ENCODE results near the gene VEPH1. TPM values are rescaled to one million over a fixed set of nuclear protein-coding genes. Genes with fewer than 3 reads are reported as not detected.

VEPH1 gene
- total RNA-seq, 1 donor from 2014 or later: 0.16 TPM

DNA sequence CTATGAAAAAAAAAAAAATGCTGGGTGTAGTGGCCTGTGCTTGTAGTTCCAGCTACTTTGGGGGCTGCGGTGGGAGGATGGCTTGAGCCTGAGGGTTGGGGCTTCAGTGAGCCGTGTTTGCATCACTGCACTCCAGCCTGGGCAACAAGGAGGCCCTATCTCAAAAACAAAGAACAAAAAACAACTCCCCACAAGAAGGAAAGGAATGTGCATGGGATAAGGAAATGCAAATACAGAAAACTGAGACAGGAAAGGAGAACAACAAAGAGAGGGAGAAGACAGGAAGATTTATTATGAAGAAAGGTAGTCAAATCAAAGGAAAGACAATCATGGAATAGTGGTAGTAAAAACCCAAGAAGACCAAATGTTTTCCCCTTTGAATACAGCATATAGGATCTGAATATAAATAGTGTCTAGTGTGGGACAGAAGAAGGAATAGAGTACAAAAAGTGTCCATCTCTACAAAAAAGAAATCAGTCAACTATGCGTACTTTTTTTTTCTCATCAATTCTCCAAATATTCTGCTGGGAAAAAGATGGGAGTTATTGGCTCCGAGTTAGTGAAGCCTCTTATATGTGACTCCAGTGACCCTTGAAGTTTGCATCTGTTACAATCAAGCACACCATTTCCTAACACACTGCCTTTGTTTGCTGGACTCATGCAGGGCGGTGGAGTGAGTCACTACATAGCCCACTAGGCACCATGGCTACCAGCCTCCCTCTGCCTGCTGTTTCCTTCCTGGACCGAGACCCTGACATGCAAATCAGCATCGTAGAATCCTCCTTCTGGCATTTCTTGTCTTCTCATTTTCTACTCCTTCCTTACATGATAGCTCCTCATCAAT, 167.8 kb downstream of the VEPH1 start:
- Histone ChIP-seq H3K36me3 (no peaks in the 10 kb centered on the region), H3K9me3 (replicated peaks) (peaks cover 5% of the 10 kb centered on the region), H3K27me3 (ENCODE audit: low read depth) (no peaks in the 10 kb centered on the region), H3K4me1 (no peaks in the 10 kb centered on the region), H3K27ac (replicated peaks) (no peak overlapping the region), H3K4me3 (no peak overlapping the region)
- intact Hi-C loops (cut with micrococcal nuclease): no loop called here
- TF ChIP-seq, protein P1, sequence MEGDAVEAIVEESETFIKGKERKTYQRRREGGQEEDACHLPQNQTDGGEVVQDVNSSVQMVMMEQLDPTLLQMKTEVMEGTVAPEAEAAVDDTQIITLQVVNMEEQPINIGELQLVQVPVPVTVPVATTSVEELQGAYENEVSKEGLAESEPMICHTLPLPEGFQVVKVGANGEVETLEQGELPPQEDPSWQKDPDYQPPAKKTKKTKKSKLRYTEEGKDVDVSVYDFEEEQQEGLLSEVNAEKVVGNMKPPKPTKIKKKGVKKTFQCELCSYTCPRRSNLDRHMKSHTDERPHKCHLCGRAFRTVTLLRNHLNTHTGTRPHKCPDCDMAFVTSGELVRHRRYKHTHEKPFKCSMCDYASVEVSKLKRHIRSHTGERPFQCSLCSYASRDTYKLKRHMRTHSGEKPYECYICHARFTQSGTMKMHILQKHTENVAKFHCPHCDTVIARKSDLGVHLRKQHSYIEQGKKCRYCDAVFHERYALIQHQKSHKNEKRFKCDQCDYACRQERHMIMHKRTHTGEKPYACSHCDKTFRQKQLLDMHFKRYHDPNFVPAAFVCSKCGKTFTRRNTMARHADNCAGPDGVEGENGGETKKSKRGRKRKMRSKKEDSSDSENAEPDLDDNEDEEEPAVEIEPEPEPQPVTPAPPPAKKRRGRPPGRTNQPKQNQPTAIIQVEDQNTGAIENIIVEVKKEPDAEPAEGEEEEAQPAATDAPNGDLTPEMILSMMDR (IDR thresholded peaks at IDR 0.05; ENCODE audit: borderline replicate concordance): no peak
- DNase-seq: no peak

DNA sequence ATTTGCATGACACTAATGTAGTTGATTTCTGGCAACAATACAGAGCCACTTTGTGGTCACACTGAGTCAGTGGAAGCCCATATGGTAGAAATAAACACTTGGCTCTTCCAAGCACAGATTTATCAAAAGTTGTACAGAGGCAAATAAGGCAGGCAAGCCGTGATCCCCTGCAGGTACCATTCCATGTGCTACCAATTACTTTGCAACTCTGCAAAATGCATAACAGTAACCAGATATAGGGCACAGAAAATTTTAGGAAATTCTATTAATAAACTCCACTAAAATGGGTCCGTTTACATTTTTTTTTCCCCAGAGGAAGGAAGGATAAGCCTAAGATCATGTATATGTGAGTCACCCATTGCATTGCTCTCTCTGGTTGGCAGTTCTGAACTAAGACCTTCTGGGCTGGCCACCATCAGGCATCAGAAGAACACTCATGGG, 169.6 kb downstream of the VEPH1 start:
- no peaks in the 10 kb centered on the region for H3K27me3 ChIP-seq (ENCODE audit: low read depth)
- TF ChIP-seq, protein P1 (IDR thresholded peaks at IDR 0.05; ENCODE audit: borderline replicate concordance): no peak
- no peak overlapping the region for H3K4me3 ChIP-seq
- no peak overlapping the region for H3K27ac ChIP-seq (replicated peaks)
- H3K36me3 ChIP-seq: no peaks in the 10 kb centered on the region
- H3K4me1 ChIP-seq: no peaks in the 10 kb centered on the region
- H3K9me3 ChIP-seq (replicated peaks): no peaks in the 10 kb centered on the region
- DNase-seq: no peak
- intact Hi-C loops (cut with micrococcal nuclease): no loop called here

DNA sequence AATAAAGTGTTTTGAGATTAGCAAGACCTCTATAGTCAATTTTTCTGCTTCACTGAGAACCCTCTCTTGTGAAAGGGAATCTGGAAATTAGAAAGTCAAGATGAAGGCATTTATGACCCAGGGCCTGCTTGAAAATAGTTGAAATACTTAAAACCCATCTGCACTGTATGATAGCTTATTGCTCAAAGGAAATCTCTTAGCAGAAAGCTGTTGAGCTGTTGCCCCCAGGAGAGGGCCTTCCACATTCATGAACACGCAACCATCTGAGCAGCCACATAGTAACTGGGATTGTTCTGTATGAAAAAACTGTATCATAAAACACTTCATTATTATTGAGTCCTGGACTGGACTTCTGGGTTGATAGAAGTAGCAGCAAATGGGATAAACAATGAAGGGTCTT, 173.0 kb downstream of the VEPH1 start:
- Histone ChIP-seq H3K27ac (replicated peaks) (no peak overlapping the region), H3K4me1 (no peaks in the 10 kb centered on the region), H3K27me3 (ENCODE audit: low read depth) (no peaks in the 10 kb centered on the region), H3K4me3 (no peak overlapping the region), H3K36me3 (no peaks in the 10 kb centered on the region), H3K9me3 (replicated peaks) (peaks cover 7% of the 10 kb centered on the region)
- intact Hi-C loops (cut with micrococcal nuclease): no loop called here
- DNase-seq: no peak
- TF ChIP-seq, protein P1 (IDR thresholded peaks at IDR 0.05; ENCODE audit: borderline replicate concordance): no peak

DNA sequence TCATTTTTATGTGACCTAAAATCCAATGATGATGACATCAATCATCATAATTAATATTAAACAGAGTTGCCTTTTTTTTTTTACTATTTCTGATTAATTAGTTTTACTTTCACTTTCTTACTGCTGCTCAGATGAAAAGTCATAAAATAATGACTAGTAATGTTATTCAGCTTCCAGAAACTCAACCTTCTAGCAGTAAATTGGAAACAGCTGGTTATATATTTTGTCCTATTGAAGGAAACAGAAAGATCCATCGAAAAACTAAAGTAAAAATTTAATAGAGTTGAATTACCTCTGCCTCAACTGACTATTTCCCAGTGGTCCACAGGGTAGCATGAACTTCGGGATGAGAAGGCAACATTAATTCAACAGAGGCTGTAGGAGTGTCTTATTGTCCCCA, 173.7 kb downstream of the VEPH1 start:
- Histone ChIP-seq H3K27ac (replicated peaks) (no peak overlapping the region), H3K4me3 (no peak overlapping the region), H3K36me3 (no peaks in the 10 kb centered on the region), H3K27me3 (ENCODE audit: low read depth) (no peaks in the 10 kb centered on the region), H3K9me3 (replicated peaks) (peaks cover 10% of the 10 kb centered on the region), H3K4me1 (no peaks in the 10 kb centered on the region)
- no peak for DNase-seq
- intact Hi-C loops (cut with micrococcal nuclease): no loop called here
- TF ChIP-seq, protein P1 (IDR thresholded peaks at IDR 0.05; ENCODE audit: borderline replicate concordance): no peak

DNA sequence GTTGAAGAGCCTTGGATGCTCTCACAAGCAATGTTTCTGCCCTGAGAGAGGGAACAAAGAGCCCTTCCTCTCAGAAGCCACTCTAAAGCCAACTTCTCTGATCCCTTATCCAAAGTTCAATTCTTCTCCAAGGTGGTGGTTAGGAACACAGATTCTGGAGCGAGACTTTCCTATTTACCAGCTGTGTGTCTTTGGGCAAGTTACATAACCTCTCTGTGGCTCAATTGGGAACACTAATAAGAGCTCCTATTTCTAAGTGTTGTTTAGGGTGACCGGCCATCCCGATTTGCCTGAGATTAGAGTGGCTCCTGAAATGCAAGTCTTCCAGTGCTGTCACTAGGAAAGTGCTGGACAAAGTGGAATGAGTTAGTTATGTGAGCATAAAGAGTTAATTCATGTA, 175.4 kb downstream of the VEPH1 start:
- peaks cover 10% of the 10 kb centered on the region for H3K9me3 ChIP-seq (replicated peaks)
- intact Hi-C loops (cut with micrococcal nuclease): no loop called here

More for the DNA sequence above, 175.4 kb downstream of the VEPH1 start:
- Histone ChIP-seq H3K4me1 (no peaks in the 10 kb centered on the region), H3K4me3 (no peak overlapping the region), H3K27me3 (ENCODE audit: low read depth) (no peaks in the 10 kb centered on the region), H3K36me3 (no peaks in the 10 kb centered on the region), H3K27ac (replicated peaks) (no peak overlapping the region)
- DNase-seq: no peak
- TF ChIP-seq, protein P1 (IDR thresholded peaks at IDR 0.05; ENCODE audit: borderline replicate concordance): no peak
